ENCODE data around the gene SDK2.

DNA sequence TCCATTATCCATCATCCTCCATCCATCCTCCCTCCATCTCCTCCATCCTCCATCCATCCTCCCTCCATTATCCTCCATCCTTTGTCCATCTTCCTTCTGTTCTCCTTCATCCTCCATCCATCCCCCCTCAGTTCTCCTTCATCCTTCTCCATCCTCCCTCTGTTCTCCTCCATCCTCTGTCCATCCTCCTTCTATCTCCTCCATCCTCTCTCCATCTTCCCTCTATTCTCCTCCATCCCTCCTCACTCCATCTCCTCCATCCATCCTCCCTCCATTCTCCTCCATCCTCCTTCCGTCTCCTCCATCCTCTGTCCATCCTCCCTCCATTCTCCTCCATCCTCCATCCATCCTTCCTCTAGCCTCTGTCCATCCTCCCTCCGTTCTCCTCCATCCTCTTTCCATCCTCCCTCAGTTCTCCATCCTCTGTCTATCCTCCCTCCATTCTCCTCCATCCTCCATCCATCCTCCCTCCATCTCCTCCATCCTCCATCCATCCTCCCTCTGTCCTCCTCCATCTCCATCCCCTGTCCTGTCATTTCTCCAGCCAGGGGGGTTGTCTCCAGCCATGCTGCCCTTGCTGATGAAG, 143.7 kb downstream of the SDK2 start:
- TF ChIP-seq JUND (IDR thresholded peaks at IDR 0.05), result no peak
- TF ChIP-seq, protein P1, sequence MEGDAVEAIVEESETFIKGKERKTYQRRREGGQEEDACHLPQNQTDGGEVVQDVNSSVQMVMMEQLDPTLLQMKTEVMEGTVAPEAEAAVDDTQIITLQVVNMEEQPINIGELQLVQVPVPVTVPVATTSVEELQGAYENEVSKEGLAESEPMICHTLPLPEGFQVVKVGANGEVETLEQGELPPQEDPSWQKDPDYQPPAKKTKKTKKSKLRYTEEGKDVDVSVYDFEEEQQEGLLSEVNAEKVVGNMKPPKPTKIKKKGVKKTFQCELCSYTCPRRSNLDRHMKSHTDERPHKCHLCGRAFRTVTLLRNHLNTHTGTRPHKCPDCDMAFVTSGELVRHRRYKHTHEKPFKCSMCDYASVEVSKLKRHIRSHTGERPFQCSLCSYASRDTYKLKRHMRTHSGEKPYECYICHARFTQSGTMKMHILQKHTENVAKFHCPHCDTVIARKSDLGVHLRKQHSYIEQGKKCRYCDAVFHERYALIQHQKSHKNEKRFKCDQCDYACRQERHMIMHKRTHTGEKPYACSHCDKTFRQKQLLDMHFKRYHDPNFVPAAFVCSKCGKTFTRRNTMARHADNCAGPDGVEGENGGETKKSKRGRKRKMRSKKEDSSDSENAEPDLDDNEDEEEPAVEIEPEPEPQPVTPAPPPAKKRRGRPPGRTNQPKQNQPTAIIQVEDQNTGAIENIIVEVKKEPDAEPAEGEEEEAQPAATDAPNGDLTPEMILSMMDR (IDR thresholded peaks at IDR 0.05), result no peak
